H1 (cell line): Measurements from ENCODE around the gene CLPSL2. TPM values are rescaled to one million over a fixed set of nuclear protein-coding genes. Genes with fewer than 3 reads are reported as not detected.

ENCODE experiments used
- CEBPB ChIP-seq: IDR thresholded peaks from 2 replicates; pipeline ENCODE4 v1.6.1; 2012; ENCODE audit warnings: low read depth, low read length
- CHD1 ChIP-seq: IDR thresholded peaks from 2 replicates; pipeline ENCODE4 v1.6.1; 2012; ENCODE audit warnings: low read depth, low read length, improper control_type of control experiment
- CHD7 ChIP-seq: fragments of 300-600 bp; sonication (generic); IDR thresholded peaks from 2 replicates; pipeline ENCODE4 v1.7.1; 2012; ENCODE audit warnings: low read length, moderate library complexity, mild to moderate bottlenecking, inconsistent platforms; ENCODE audit not compliant: insufficient replicate concordance
- EGR1 ChIP-seq: IDR thresholded peaks from 2 replicates; pipeline ENCODE4 v1.6.1; 2011; ENCODE audit warnings: low read depth, low read length, borderline replicate concordance
- MAFK ChIP-seq: IDR thresholded peaks from 2 replicates; pipeline ENCODE4 v1.6.1; 2012; ENCODE audit warnings: low read depth, mild to moderate bottlenecking, improper control_type of control experiment, low read length
- RAD21 ChIP-seq, 2 experiments: IDR thresholded peaks in 1 of 2; conservative IDR thresholded peaks in 1 of 2; 2 replicates each; pipeline ENCODE4 v1.6.1; 2011; ENCODE audit warnings: low read depth in 2 of 2, low read length in 2 of 2, improper control_type of control experiment in 1 of 2, inconsistent platforms in 1 of 2, mild to moderate bottlenecking in 1 of 2, moderate library complexity in 1 of 2
- SP4 ChIP-seq: IDR thresholded peaks from 2 replicates; pipeline ENCODE4 v1.6.1; 2012; ENCODE audit warnings: low read length, inconsistent platforms
- polyA plus RNA-seq, 7 experiments: library from polyadenylated mRNA; depleted of rRNA in 3 of 7; stranded (reverse) in 5 of 7; unstranded in 2 of 7; fragments of >200 nt in 5 of 7; fragments of 200-250 nt in 2 of 7; gene quantifications; 1 replicate in 5 of 7; 2 replicates in 1 of 7; 4 replicates in 1 of 7; pipeline versions ENCODE4 v1.2.1 to v1.2.3, GENCODE V29; 2011 to 2013; ENCODE audit warnings: missing spikeins in 2 of 7, mixed read lengths in 2 of 7
- total RNA-seq: library from RNA; stranded (reverse); fragmentation: NEBNext Ultra II Directional; extraction: Animal tissue kit (Norgen Biotek cat#: 25700); gene quantifications from 2 replicates; pipeline ENCODE4 v1.2.1, GENCODE V29; 2021
- TF ChIP-seq, protein P1 (sequence below), 3 experiments: IDR thresholded peaks; 1 replicate in 2 of 3; 2 replicates in 1 of 3; pipeline versions ENCODE4 v1.5.1 to v1.6.1; 2011; ENCODE audit warnings: low read length in 3 of 3, mild to moderate bottlenecking in 3 of 3, inconsistent platforms in 2 of 3, low read depth in 1 of 3, moderate library complexity in 1 of 3; ENCODE audit not compliant: insufficient read depth in 1 of 3; ENCODE audit errors: control extremely low read depth in 1 of 3

CLPSL2 gene
- total and polyA plus RNA-seq, 2 of the 8 experiments (the other 6 are each of a cell fraction or from before 2014, with no cell fraction given): 1.4 to 3.4 TPM

- TF ChIP-seq CHD7: no peak
- TF ChIP-seq, protein P1, sequence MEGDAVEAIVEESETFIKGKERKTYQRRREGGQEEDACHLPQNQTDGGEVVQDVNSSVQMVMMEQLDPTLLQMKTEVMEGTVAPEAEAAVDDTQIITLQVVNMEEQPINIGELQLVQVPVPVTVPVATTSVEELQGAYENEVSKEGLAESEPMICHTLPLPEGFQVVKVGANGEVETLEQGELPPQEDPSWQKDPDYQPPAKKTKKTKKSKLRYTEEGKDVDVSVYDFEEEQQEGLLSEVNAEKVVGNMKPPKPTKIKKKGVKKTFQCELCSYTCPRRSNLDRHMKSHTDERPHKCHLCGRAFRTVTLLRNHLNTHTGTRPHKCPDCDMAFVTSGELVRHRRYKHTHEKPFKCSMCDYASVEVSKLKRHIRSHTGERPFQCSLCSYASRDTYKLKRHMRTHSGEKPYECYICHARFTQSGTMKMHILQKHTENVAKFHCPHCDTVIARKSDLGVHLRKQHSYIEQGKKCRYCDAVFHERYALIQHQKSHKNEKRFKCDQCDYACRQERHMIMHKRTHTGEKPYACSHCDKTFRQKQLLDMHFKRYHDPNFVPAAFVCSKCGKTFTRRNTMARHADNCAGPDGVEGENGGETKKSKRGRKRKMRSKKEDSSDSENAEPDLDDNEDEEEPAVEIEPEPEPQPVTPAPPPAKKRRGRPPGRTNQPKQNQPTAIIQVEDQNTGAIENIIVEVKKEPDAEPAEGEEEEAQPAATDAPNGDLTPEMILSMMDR (IDR thresholded peaks at IDR 0.05; ENCODE audit: control extremely low read depth in 1 of 3, insufficient read depth in 1 of 3, low read depth in 1 of 3, low read length in 3 of 3): no peak
- no peak for TF ChIP-seq SP4
- TF ChIP-seq CEBPB: no peak
- TF ChIP-seq MAFK: no peak
- no peak for TF ChIP-seq EGR1
- TF ChIP-seq RAD21 (IDR thresholded peaks at IDR 0.05 in 1 of 2, conservative IDR thresholded peaks at IDR 0.05 in 1 of 2; ENCODE audit: low read depth in 2 of 2, low read length in 2 of 2): no peak
- TF ChIP-seq CHD1: no peak
Measured at GRCh38 chr6:35755278-35755924, 21.0 kb upstream of the CLPSL2 start (continued).
